Activated CD8-positive, alpha-beta T cell treated with anti-CD3 and anti-CD28 coated beads for 36 hours (primary cell): ENCODE measurements around the gene COG2. TPM values are rescaled to one million over a fixed set of nuclear protein-coding genes. Genes with fewer than 3 reads are reported as not detected.

Experiments used
- ATAC-seq: fragments of 200-7000 bp; cut with Tn5 transposase; one replicate; pipeline ENCODE4 v1.10.0; 2021; ENCODE audit warnings: mild to moderate bottlenecking, moderate library complexity
- CTCF ChIA-PET: fragments of 350-600 bp; sonication (Branson Sonifier 250); formaldehyde crosslinking; loops from one replicate; lab custom pipeline; 2021; ENCODE audit warnings: antibody characterized with exemption; lab: Charles Lee
- POLR2A ChIA-PET: fragments of 350-600 bp; sonication (Branson Sonifier 250); formaldehyde crosslinking; loops from one replicate; lab custom pipeline; 2021; ENCODE audit warnings: antibody characterized with exemption; lab: Charles Lee
- DNase-seq: peaks from one replicate; pipeline ENCODE4 v3.0.0-alpha.2; 2020
- H3K27ac Mint-ChIP-seq: one replicate; pipeline ENCODE4 v1.8.0; 2021; ENCODE audit warnings: mild to moderate bottlenecking, mixed read lengths
- H3K27me3 Mint-ChIP-seq: one replicate; pipeline ENCODE4 v1.8.0; 2021; ENCODE audit warnings: mixed read lengths
- H3K36me3 Mint-ChIP-seq: one replicate; pipeline ENCODE4 v1.8.0; 2021; ENCODE audit warnings: low read depth, mixed read lengths
- H3K4me1 Mint-ChIP-seq: one replicate; pipeline ENCODE4 v1.8.0; 2021; ENCODE audit warnings: low read depth, mixed read lengths
- H3K4me3 Mint-ChIP-seq: one replicate; pipeline ENCODE4 v1.8.0; 2021; ENCODE audit warnings: mild to moderate bottlenecking, moderate library complexity, mixed read lengths
- H3K9me3 Mint-ChIP-seq: one replicate; pipeline ENCODE4 v1.8.0; 2021; ENCODE audit warnings: mixed read lengths
- CTCF ChIP-seq: fragments of 200-600 bp; IDR thresholded peaks from one replicate; pipeline ENCODE4 v1.8.0; 2022; ENCODE audit warnings: antibody characterized with exemption, mild to moderate bottlenecking
- intact Hi-C: fragments of 100-400 bp; cut with micrococcal nuclease; formaldehyde crosslinking; loops from one replicate; pipeline ENCODE4 v1.10.0; 2022
- total RNA-seq, 2 experiments: library from RNA; stranded (reverse); gene quantifications; one replicate each; pipeline ENCODE4 v1.2.3, GENCODE V29; 2021

COG2 gene
- total RNA-seq, 2 experiments from 2014 or later = 26.1 to 27.6 TPM

GRCh38 chr1:230610589-230610988, 31.7 kb upstream of the COG2 start:
- DNase-seq = no peak
- Mint-ChIP-seq H3K4me3 (no peak overlapping the region), H3K27me3 (peaks cover 16% of the 10 kb centered on the region), H3K36me3 (no peaks in the 10 kb centered on the region), H3K27ac (no peak overlapping the region), H3K9me3 (no peaks in the 10 kb centered on the region), H3K4me1 (no peaks in the 10 kb centered on the region)
- ChIA-PET POLR2A (no interaction called here), CTCF (interaction anchor here (1.2 kb wide), 1 partner anchor 31 kb away, joined by 3 read pairs; the partner anchor contains the start of gene COG2)
- no peak for TF ChIP-seq CTCF
- intact Hi-C loops = no loop called here
- ATAC-seq = no peak

- POLR2A ChIA-PET = no interaction called here
- CTCF ChIA-PET = interaction anchor here (1.2 kb wide), 1 partner anchor 30 kb away, joined by 3 read pairs; the partner anchor contains the start of gene COG2
- intact Hi-C loops = no loop called here
- no peaks in the 10 kb centered on the region for H3K9me3 Mint-ChIP-seq
- ATAC-seq = no peak
- no peak overlapping the region for H3K4me3 Mint-ChIP-seq
- no peak overlapping the region for H3K27ac Mint-ChIP-seq
- H3K36me3 Mint-ChIP-seq = no peaks in the 10 kb centered on the region
- no peaks in the 10 kb centered on the region for H3K4me1 Mint-ChIP-seq
- peaks cover 21% of the 10 kb centered on the region for H3K27me3 Mint-ChIP-seq
- TF ChIP-seq CTCF = no peak
- no peak for DNase-seq
These were observed 31.0 kb upstream of the COG2 start for GRCh38 chr1:230611128-230611877.

GRCh38 chr1:230611878-230612235, 30.4 kb upstream of the COG2 start:
- no peaks in the 10 kb centered on the region for H3K4me1 Mint-ChIP-seq
- intact Hi-C loops = no loop called here
- no peak for TF ChIP-seq CTCF
- H3K4me3 Mint-ChIP-seq = no peak overlapping the region
- H3K27me3 Mint-ChIP-seq = peaks cover 22% of the 10 kb centered on the region
- no peaks in the 10 kb centered on the region for H3K36me3 Mint-ChIP-seq
- POLR2A ChIA-PET = interaction anchor here (0.7 kb wide), 1 partner anchor 1007 kb away, joined by 3 read pairs; no protein-coding TSS in a partner anchor
- no peak for DNase-seq
- CTCF ChIA-PET = no interaction called here
- H3K27ac Mint-ChIP-seq = no peak overlapping the region
- H3K9me3 Mint-ChIP-seq = no peaks in the 10 kb centered on the region
- ATAC-seq = no peak

GRCh38 chr1:230612651-230613050, 29.6 kb upstream of the COG2 start:
- intact Hi-C loops = no loop called here
- Mint-ChIP-seq H3K27me3 (peaks cover 22% of the 10 kb centered on the region), H3K27ac (no peak overlapping the region), H3K36me3 (no peaks in the 10 kb centered on the region), H3K9me3 (no peaks in the 10 kb centered on the region), H3K4me3 (no peak overlapping the region), H3K4me1 (no peaks in the 10 kb centered on the region)
- no peak for ATAC-seq
- no peak for TF ChIP-seq CTCF
- POLR2A ChIA-PET = no interaction called here
- no peak for DNase-seq
- CTCF ChIA-PET = no interaction called here

- ChIA-PET CTCF (no interaction called here), POLR2A (no interaction called here)
- ATAC-seq = no peak
- H3K36me3 Mint-ChIP-seq = no peaks in the 10 kb centered on the region
- intact Hi-C loops = no loop called here
- no peak overlapping the region for H3K4me3 Mint-ChIP-seq
- H3K27ac Mint-ChIP-seq = no peak overlapping the region
- no peak for DNase-seq
- H3K9me3 Mint-ChIP-seq = no peaks in the 10 kb centered on the region
- peaks cover 25% of the 10 kb centered on the region for H3K27me3 Mint-ChIP-seq
- no peak for TF ChIP-seq CTCF
- no peaks in the 10 kb centered on the region for H3K4me1 Mint-ChIP-seq
These were observed 28.2 kb upstream of the COG2 start for GRCh38 chr1:230614121-230614520.
